ENCODE measurements around the gene PEX6.

PEX6 gene

GRCh38 chr6:42925248-42925857 lies 53.6 kb downstream of the PEX6 start:
- no peak for DNase-seq
- Mint-ChIP-seq H3K36me3 (ENCODE audit: low read depth) (no peaks in the 10 kb centered on the region), H3K27ac (no peak overlapping the region), H3K27me3 (ENCODE audit: low read depth, poor library complexity) (peaks cover 19% of the 10 kb centered on the region), H3K9me3 (no peaks in the 10 kb centered on the region), H3K4me1 (peaks cover 28% of the 10 kb centered on the region), H3K4me3 (no peak overlapping the region)
- TF ChIP-seq CTCF (IDR thresholded peaks at IDR 0.05): no peak

- no peak for DNase-seq
- H3K4me1 Mint-ChIP-seq: peaks cover 18% of the 10 kb centered on the region
- TF ChIP-seq CTCF (IDR thresholded peaks at IDR 0.05): no peak
- H3K4me3 Mint-ChIP-seq: no peak overlapping the region
- no peaks in the 10 kb centered on the region for H3K36me3 Mint-ChIP-seq (ENCODE audit: low read depth)
- H3K27me3 Mint-ChIP-seq (ENCODE audit: low read depth, poor library complexity): peaks cover 19% of the 10 kb centered on the region
- no peak overlapping the region for H3K27ac Mint-ChIP-seq
- H3K9me3 Mint-ChIP-seq: no peaks in the 10 kb centered on the region
These were observed 55.3 kb downstream of the PEX6 start for GRCh38 chr6:42923666-42924065.

- Mint-ChIP-seq H3K4me1 (peaks cover 12% of the 10 kb centered on the region), H3K27ac (no peak overlapping the region), H3K36me3 (ENCODE audit: low read depth) (no peaks in the 10 kb centered on the region), H3K4me3 (no peak overlapping the region), H3K27me3 (ENCODE audit: low read depth, poor library complexity) (peaks cover 23% of the 10 kb centered on the region), H3K9me3 (no peaks in the 10 kb centered on the region)
- DNase-seq: no peak
- TF ChIP-seq CTCF (IDR thresholded peaks at IDR 0.05): no peak
These were observed 57.2 kb downstream of the PEX6 start for GRCh38 chr6:42921801-42922200.

- Mint-ChIP-seq H3K36me3 (ENCODE audit: low read depth) (no peaks in the 10 kb centered on the region), H3K27ac (no peak overlapping the region), H3K4me3 (no peak overlapping the region), H3K9me3 (no peaks in the 10 kb centered on the region), H3K27me3 (ENCODE audit: low read depth, poor library complexity) (peaks cover 11% of the 10 kb centered on the region), H3K4me1 (peaks cover 1% of the 10 kb centered on the region)
- no peak for TF ChIP-seq CTCF (IDR thresholded peaks at IDR 0.05)
- DNase-seq: no peak
These were observed 62.7 kb downstream of the PEX6 start for GRCh38 chr6:42916288-42916687.

- TF ChIP-seq CTCF (IDR thresholded peaks at IDR 0.05): no peak
- no peak for DNase-seq
- Mint-ChIP-seq H3K9me3 (no peaks in the 10 kb centered on the region), H3K27me3 (ENCODE audit: low read depth, poor library complexity) (peaks cover 11% of the 10 kb centered on the region), H3K4me3 (no peak within 1 kb of the TSS), H3K36me3 (ENCODE audit: low read depth) (no peaks in the 10 kb centered on the region), H3K27ac (no peak within 1 kb of the TSS), H3K4me1 (peaks cover 5% of the 10 kb centered on the region)
These were observed 63.2 kb downstream of the PEX6 start, which contains the start of gene PTCRA for GRCh38 chr6:42915732-42916131. Gene PTCRA, plus strand, starts transcription at chr6:42916053. Its CDS starts 17 bp downstream, at chr6:42916070.

GRCh38 chr6:42914546-42914945 lies 64.4 kb downstream of the PEX6 start:
- Mint-ChIP-seq H3K27me3 (ENCODE audit: low read depth, poor library complexity) (peaks cover 11% of the 10 kb centered on the region), H3K36me3 (ENCODE audit: low read depth) (no peaks in the 10 kb centered on the region), H3K4me3 (no peak overlapping the region), H3K9me3 (no peaks in the 10 kb centered on the region), H3K4me1 (peaks cover 5% of the 10 kb centered on the region), H3K27ac (no peak overlapping the region)
- no peak for DNase-seq
- no peak for TF ChIP-seq CTCF (IDR thresholded peaks at IDR 0.05)

Measured in nephron progenitor cell (in vitro differentiated cells).